Ectodermal cell (in vitro differentiated cells): Measurements from ENCODE around the gene VSNL1. TPM values are rescaled to one million over a fixed set of nuclear protein-coding genes. Genes with fewer than 3 reads are reported as not detected.
A peak's percentile ranks its signal among the peaks of the same experiment; 100 is the strongest.

Experiments used
- H3K27ac ChIP-seq: 2 replicates; pipeline ENCODE4 v1.7.0; 2013; ENCODE audit warnings: mild to moderate bottlenecking, low read depth, low read length; ENCODE audit not compliant: insufficient read depth, poor library complexity, severe bottlenecking
- H3K27me3 ChIP-seq: 2 replicates; pipeline ENCODE4 v1.7.0; 2013; ENCODE audit warnings: mild to moderate bottlenecking, low read length; ENCODE audit not compliant: insufficient read depth, control insufficient read depth, poor library complexity, severe bottlenecking
- H3K36me3 ChIP-seq: one replicate; pipeline ENCODE4 v1.7.0; 2013; ENCODE audit warnings: low read length; ENCODE audit not compliant: control insufficient read depth, insufficient read depth
- H3K4me1 ChIP-seq: one replicate; pipeline ENCODE4 v1.7.0; 2013; ENCODE audit warnings: low read length; ENCODE audit not compliant: control insufficient read depth, insufficient read depth
- H3K4me3 ChIP-seq: 2 replicates; pipeline ENCODE4 v1.7.0; 2013; ENCODE audit warnings: low read depth, low read length, control low read depth; ENCODE audit not compliant: insufficient read depth
- H3K9me3 ChIP-seq: 2 replicates; pipeline ENCODE4 v1.7.0; 2013; ENCODE audit warnings: mild to moderate bottlenecking, low read length, moderate library complexity; ENCODE audit not compliant: control insufficient read depth
- WGBS, 2 experiments: methylation state at CpG; one replicate each; pipeline ENCODE4 v1.1.7; 2013; ENCODE audit warnings: missing lambda C conversion rate in 2 of 2; 5-methylcytosine and 5-hydroxymethylcytosine counted together
- polyA plus RNA-seq, 4 experiments: library from polyadenylated mRNA; stranded (reverse); fragments of 50-300 nt; gene quantifications; one replicate each; pipeline ENCODE4 v1.2.3, GENCODE V29; 2013

Gene VSNL1
- 63.0 TPM for polyA plus RNA-seq (2013, experiment 1 of 4)
- polyA plus RNA-seq (2013, experiment 2 of 4) = 98.1 TPM
- polyA plus RNA-seq (2013, experiment 3 of 4) = 57.3 TPM
- polyA plus RNA-seq (2013, experiment 4 of 4) = 70.7 TPM

- Histone ChIP-seq H3K27ac (peak within 1 kb of the TSS; percentile 37), H3K9me3 (no peaks in the 10 kb centered on the region), H3K4me3 (peak within 1 kb of the TSS; percentile 60), H3K4me1 (no peaks in the 10 kb centered on the region), H3K36me3 (no peaks in the 10 kb centered on the region), H3K27me3 (peaks cover 43% of the 10 kb centered on the region)
- WGBS, 2 experiments = 1% methylated on average over 43 of the region's 43 CpGs
These were observed at the start of gene VSNL1 for GRCh38 chr2:17540093-17540812. Gene VSNL1 (plus strand): TSS chr2:17540696. CDS start chr2:17592075, 51,379 bp downstream.

GRCh38 chr2:17495590-17495989 is 44.9 kb upstream of the VSNL1 start:
- Histone ChIP-seq H3K4me1 (no peaks in the 10 kb centered on the region), H3K27ac (no peak overlapping the region), H3K9me3 (no peaks in the 10 kb centered on the region), H3K36me3 (no peaks in the 10 kb centered on the region), H3K27me3 (no peaks in the 10 kb centered on the region), H3K4me3 (no peak overlapping the region)
- WGBS, 2 experiments = 95 to 96% methylated on average over 1 of the region's 1 CpG

GRCh38 chr2:17497718-17498117 is 42.8 kb upstream of the VSNL1 start:
- H3K9me3 ChIP-seq = no peaks in the 10 kb centered on the region

GRCh38 chr2:17506736-17507616 is 33.5 kb upstream of the VSNL1 start:
- Histone ChIP-seq H3K9me3 (no peaks in the 10 kb centered on the region), H3K4me1 (no peaks in the 10 kb centered on the region), H3K4me3 (no peak overlapping the region), H3K27me3 (no peaks in the 10 kb centered on the region), H3K36me3 (no peaks in the 10 kb centered on the region), H3K27ac (no peak overlapping the region)
- 84 to 100% methylated on average over 1 to 2 of the region's 2 CpGs for WGBS, 2 experiments

More at GRCh38 chr2:17497718-17498117, 42.8 kb upstream of the VSNL1 start:
- WGBS, 2 experiments = 100% methylated on average over 1 of the region's 1 CpG; no CpG with 5 or more reads in 1 of the 2 experiments
- H3K27me3 ChIP-seq = no peaks in the 10 kb centered on the region
- no peaks in the 10 kb centered on the region for H3K4me1 ChIP-seq
- no peaks in the 10 kb centered on the region for H3K36me3 ChIP-seq
- H3K27ac ChIP-seq = no peak overlapping the region
- no peak overlapping the region for H3K4me3 ChIP-seq

- H3K4me3 ChIP-seq = no peak overlapping the region
- no peaks in the 10 kb centered on the region for H3K36me3 ChIP-seq
- no peaks in the 10 kb centered on the region for H3K4me1 ChIP-seq
- no peaks in the 10 kb centered on the region for H3K9me3 ChIP-seq
- H3K27me3 ChIP-seq = no peaks in the 10 kb centered on the region
- H3K27ac ChIP-seq = no peak overlapping the region
These were observed 24.8 kb upstream of the VSNL1 start for GRCh38 chr2:17515652-17516051.

- no peaks in the 10 kb centered on the region for H3K36me3 ChIP-seq
- WGBS, 2 experiments = 46 to 54% methylated on average over 8 of the region's 8 CpGs
- H3K27me3 ChIP-seq = no peaks in the 10 kb centered on the region
- H3K9me3 ChIP-seq = no peaks in the 10 kb centered on the region
- no peaks in the 10 kb centered on the region for H3K4me1 ChIP-seq
- H3K27ac ChIP-seq = no peak overlapping the region
- peak overlapping the region; percentile 52 for H3K4me3 ChIP-seq
These were observed 22.9 kb upstream of the VSNL1 start for GRCh38 chr2:17517481-17518211.

- Histone ChIP-seq H3K4me1 (no peaks in the 10 kb centered on the region), H3K36me3 (no peaks in the 10 kb centered on the region), H3K27me3 (no peaks in the 10 kb centered on the region), H3K27ac (no peak within 1 kb of the TSS), H3K4me3 (peak within 1 kb of the TSS; percentile 52), H3K9me3 (no peaks in the 10 kb centered on the region)
- 4% methylated on average over 29 to 36 of the region's 38 CpGs for WGBS, 2 experiments
These were observed 22.0 kb upstream of the VSNL1 start, which contains the start of gene RAD51AP2 for GRCh38 chr2:17518212-17519154. Gene RAD51AP2 (minus strand): TSS chr2:17518440. CDS start chr2:17518415, 25 bp downstream.

- Histone ChIP-seq H3K4me3 (no peak overlapping the region), H3K27ac (no peak overlapping the region), H3K4me1 (no peaks in the 10 kb centered on the region), H3K27me3 (no peaks in the 10 kb centered on the region), H3K36me3 (no peaks in the 10 kb centered on the region), H3K9me3 (no peaks in the 10 kb centered on the region)
These were observed 21.0 kb upstream of the VSNL1 start for GRCh38 chr2:17519486-17519885.

- Histone ChIP-seq H3K27ac (no peak overlapping the region), H3K27me3 (no peaks in the 10 kb centered on the region), H3K36me3 (no peaks in the 10 kb centered on the region), H3K4me1 (no peaks in the 10 kb centered on the region), H3K9me3 (no peaks in the 10 kb centered on the region), H3K4me3 (no peak overlapping the region)
- WGBS, 2 experiments = 90 to 93% methylated on average over 1 to 2 of the region's 2 CpGs
These were observed 19.7 kb upstream of the VSNL1 start for GRCh38 chr2:17520761-17521160.
